OCI-M2 (cell line): ENCODE data around the gene CSTPP1.

Experiments used
- DNase-seq: peaks from one replicate; lab custom pipeline; 2025; ENCODE audit not compliant: unreplicated experiment; lab: John Stamatoyannopoulos, UW

Gene CSTPP1

GRCh38 chr11:47125083-47125482, 188.5 kb downstream of the CSTPP1 start:
- no peak for DNase-seq

- no peak for DNase-seq
Observed at GRCh38 chr11:47127213-47127612, 190.7 kb downstream of the CSTPP1 start.

GRCh38 chr11:47130543-47130942, 194.0 kb downstream of the CSTPP1 start:
- no peak for DNase-seq

- DNase-seq, result no peak
Observed at GRCh38 chr11:47131136-47131535, 194.6 kb downstream of the CSTPP1 start.

GRCh38 chr11:47132490-47132889, 195.9 kb downstream of the CSTPP1 start:
- no peak for DNase-seq

- DNase-seq, result no peak
Observed at GRCh38 chr11:47132981-47133380, 196.4 kb downstream of the CSTPP1 start.

- DNase-seq, result no peak
Observed at GRCh38 chr11:47136327-47136726, 199.8 kb downstream of the CSTPP1 start.

- no peak for DNase-seq
Observed at GRCh38 chr11:47136921-47137320, 200.4 kb downstream of the CSTPP1 start.

GRCh38 chr11:47137476-47137875, 200.9 kb downstream of the CSTPP1 start:
- no peak for DNase-seq

GRCh38 chr11:47139878-47140277, 203.3 kb downstream of the CSTPP1 start:
- no peak for DNase-seq

- no peak for DNase-seq
Observed at GRCh38 chr11:47143322-47143721, 206.8 kb downstream of the CSTPP1 start.

- no peak for DNase-seq
Observed at GRCh38 chr11:47144541-47144940, 208.0 kb downstream of the CSTPP1 start.

- no peak for DNase-seq
Observed at GRCh38 chr11:47147250-47147649, 210.7 kb downstream of the CSTPP1 start.

GRCh38 chr11:47147681-47148080, 211.1 kb downstream of the CSTPP1 start:
- no peak for DNase-seq

- DNase-seq, result no peak
Observed at GRCh38 chr11:47148270-47148669, 211.7 kb downstream of the CSTPP1 start.

GRCh38 chr11:47148903-47149531, 212.5 kb downstream of the CSTPP1 start:
- DNase-seq, result no peak

GRCh38 chr11:47149782-47150181, 213.2 kb downstream of the CSTPP1 start:
- no peak for DNase-seq

GRCh38 chr11:47152126-47152952, 215.8 kb downstream of the CSTPP1 start:
- DNase-seq, result no peak

- peak; percentile 61 for DNase-seq
Observed at GRCh38 chr11:47152953-47153950, 216.7 kb downstream of the CSTPP1 start.

- no peak for DNase-seq
Observed at GRCh38 chr11:47154616-47155570, 218.3 kb downstream of the CSTPP1 start.
